DND-41 (cell line): ENCODE data around the gene TMTC2.

Experiments
- CTCF ChIP-seq: IDR thresholded peaks from 2 replicates; pipeline ENCODE4 v1.5.1; 2012; ENCODE audit warnings: borderline replicate concordance, low read length, moderate library complexity, mild to moderate bottlenecking; ENCODE audit not compliant: poor library complexity, severe bottlenecking; ENCODE audit errors: extremely low read depth
- EZH2 ChIP-seq: IDR thresholded peaks from 3 replicates; pipeline ENCODE4 v1.6.1; 2012; ENCODE audit warnings: borderline replicate concordance, low read depth, mild to moderate bottlenecking, moderate library complexity, low read length, inconsistent platforms; ENCODE audit not compliant: severe bottlenecking

DNA sequence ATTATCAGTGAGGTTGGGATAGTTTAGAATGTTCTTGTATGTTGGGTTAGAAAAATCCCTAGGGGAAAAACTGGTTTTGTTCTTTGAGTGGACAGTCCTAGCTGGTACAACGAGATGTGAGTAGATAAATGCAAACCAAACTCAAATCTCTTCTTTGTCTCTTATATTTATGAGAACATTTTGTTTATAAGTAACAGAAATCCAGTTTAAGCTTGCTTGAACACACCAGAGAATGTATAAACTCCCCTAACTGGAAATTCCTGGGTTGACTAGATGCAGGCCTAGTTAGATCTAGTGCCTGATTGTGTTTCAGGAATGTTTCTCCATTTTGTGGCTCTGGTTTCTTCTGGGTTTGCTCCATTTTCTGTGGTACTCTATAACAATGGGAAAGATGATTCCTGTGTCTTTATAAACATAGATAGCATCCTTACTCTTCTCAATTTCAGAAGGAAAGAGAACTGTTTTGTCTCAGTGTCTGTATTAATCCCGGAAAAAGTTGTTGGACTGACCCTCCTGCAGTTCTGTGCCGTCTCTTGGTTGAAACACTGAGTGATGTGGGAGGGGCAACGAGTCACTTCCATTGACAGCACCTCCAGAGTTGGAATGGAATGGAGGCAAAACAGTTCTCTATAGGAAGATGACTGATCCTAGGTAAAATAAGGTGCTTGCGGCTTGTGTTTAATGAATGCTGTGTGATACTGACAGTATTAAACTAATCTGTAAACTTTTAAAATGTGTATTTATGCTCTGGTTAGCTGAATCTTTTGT is 244.8 kb downstream of the TMTC2 start:
- TF ChIP-seq CTCF (no peak), EZH2 (no peak)
